NCI-H526 (cell line): ENCODE results near the gene PIK3C3.
"Not testable (repeated sequence)": the region's sequence is repeated elsewhere in the genome, so short reads cannot be mapped to it uniquely, and the experiment has no call there.

ENCODE experiments used
- DNase-seq, 2 experiments: peaks; one replicate each; lab custom pipeline; 2025; lab: John Stamatoyannopoulos, UW

Gene PIK3C3

GRCh38 chr18:41965634-41966255 lies 10.7 kb downstream of the PIK3C3 start:
- DNase-seq, result no peak

DNA sequence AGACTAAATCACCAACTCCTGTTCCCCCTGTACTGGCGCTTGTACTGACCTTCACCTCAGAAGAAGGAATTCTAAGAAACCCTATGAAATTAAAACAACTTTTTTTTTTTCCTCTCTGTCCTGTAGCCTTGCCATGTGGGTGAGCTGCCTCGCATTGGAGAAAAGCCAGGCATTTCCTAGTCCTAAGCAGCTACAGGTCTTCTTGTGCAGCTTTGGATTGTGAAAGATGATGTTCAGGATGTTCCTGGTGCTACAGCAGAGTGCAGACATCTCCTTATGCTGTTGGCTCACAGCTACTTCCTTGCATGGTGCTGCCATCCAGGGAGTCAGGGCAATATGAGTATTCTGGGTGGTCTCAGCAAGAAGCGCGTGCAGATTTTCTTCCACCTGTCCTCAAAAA lies 11.9 kb downstream of the PIK3C3 start:
- DNase-seq, result no peak

DNA sequence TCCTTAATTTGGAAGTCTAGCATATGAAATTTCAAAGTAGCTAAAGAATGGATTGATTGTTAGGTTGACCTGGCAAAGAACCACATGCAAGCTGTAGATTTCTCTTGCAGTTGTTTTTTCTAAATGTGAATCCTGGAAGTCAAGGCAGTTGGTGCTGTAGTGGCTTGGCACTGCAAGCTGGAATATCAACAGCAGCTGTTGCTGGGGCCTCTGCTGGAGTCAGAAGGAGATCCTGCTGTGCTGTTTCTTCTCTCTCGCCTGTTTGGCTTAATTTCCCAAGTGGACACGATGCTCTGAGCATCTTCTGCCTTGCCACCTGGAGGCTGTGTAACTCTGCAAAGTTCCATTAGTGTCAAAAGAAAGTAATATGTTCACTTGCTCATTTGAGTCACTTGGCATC lies 12.6 kb downstream of the PIK3C3 start:
- DNase-seq, result no peak

- no peak for DNase-seq
Measured at GRCh38 chr18:41969881-41970280, 14.8 kb downstream of the PIK3C3 start.

- no peak for DNase-seq
Measured at GRCh38 chr18:41972067-41972925, 17.3 kb downstream of the PIK3C3 start.

- no peak for DNase-seq
Measured at GRCh38 chr18:41973983-41974382, 18.9 kb downstream of the PIK3C3 start.

GRCh38 chr18:41974796-41975201 lies 19.8 kb downstream of the PIK3C3 start:
- no peak for DNase-seq

GRCh38 chr18:41975284-41975683 lies 20.2 kb downstream of the PIK3C3 start:
- no peak for DNase-seq

DNA sequence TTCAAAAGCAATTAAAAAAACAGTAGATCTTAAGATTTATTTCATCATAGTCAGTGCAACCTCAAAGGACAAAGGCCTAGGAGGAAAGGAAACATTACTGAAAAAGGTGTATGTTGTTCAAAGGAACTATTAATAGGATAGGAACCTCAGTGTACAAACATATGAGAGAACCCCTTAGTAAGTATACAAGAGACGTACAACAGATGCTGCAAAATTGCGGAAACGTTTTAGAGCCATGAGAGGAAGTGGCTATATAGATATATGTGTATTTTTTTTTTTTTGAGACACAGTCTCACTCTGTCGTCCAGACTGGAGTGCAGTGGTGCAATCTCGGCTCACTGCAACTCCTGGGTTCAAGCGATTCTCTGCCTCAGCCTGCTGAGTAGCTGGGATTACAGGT lies 22.2 kb downstream of the PIK3C3 start:
- DNase-seq, result no peak

- no peak for DNase-seq
Measured at GRCh38 chr18:41982942-41983660, 28.1 kb downstream of the PIK3C3 start.

- DNase-seq, result no peak
Measured at GRCh38 chr18:41985914-41986313, 30.9 kb downstream of the PIK3C3 start.

DNA sequence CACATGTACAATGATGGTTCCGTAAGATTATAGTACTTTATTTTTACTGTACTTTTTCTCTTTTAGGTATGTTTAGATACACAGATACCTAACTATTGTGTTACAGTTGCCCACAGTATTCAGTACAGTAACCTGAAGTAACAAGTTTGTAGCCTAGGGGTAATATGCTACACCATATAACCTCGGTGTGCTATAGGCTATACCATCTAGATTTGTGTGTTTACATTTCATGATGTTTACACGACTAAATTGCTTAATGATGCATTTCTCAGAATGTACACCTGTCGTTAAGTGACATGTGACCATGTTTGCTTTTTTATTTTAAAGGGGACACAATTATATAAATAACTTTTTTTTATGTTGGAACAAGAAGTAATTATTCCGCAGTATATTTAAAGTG lies 34.5 kb downstream of the PIK3C3 start:
- no peak for DNase-seq

GRCh38 chr18:41992066-41992465 lies 37.0 kb downstream of the PIK3C3 start:
- no peak for DNase-seq

- DNase-seq, result no peak
Measured at GRCh38 chr18:41992703-41993102, 37.7 kb downstream of the PIK3C3 start.

DNA sequence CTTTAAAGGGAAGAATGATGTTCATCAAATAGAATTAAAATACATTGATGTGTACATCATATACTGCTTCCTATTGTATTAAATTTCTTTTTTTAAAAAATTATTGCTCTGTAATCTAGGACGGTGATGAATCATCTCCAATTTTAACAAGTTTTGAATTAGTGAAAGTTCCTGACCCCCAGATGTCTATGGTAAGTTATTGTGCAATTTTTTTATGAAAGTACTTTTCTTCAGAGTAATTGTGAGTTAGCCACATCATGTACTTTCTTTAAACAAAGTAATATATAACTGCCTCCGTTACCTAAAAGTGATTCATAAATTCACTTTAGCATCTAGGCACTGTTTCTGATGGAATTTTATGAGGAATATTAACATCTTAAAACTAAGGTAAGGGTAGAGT lies 38.1 kb downstream of the PIK3C3 start:
- DNase-seq, result no peak

DNA sequence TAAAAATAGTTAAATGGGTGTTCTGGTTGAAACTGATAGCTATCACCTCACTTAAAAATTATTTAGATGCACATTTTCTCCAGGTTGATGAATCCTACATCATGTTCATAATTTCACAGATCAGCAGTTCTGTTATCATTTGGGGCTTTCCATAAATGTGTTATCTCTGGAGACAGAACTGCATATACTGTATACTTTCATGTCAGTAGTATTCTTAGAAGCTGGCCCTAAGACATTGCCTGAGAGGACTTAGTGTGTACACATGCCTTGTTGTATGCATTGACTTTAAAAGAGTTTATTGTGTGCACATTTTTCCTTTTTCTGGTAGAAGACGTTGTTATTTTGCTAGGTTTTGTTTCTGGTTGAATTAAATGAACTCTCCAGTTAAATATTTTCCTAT lies 41.0 kb downstream of the PIK3C3 start:
- no peak for DNase-seq

DNA sequence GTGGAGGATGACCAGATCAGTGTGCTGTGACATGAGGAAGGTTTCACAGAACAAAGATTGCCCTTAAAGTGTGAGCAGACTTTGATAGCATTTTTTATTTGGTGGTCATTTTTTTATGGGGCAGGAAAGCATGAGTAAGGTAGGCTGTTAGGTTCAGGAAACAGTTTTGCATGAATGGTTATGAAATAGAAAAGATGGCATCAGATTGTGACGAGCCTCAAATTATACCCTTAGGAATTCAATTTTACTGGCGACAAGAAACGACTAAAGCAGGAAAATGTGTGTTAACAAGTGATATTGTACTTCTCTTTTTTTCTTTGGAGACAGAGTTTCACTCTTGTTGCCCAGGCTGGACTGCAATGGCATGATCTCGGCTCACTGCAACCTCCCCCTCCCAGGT lies 44.7 kb downstream of the PIK3C3 start:
- DNase-seq, result no peak

DNA sequence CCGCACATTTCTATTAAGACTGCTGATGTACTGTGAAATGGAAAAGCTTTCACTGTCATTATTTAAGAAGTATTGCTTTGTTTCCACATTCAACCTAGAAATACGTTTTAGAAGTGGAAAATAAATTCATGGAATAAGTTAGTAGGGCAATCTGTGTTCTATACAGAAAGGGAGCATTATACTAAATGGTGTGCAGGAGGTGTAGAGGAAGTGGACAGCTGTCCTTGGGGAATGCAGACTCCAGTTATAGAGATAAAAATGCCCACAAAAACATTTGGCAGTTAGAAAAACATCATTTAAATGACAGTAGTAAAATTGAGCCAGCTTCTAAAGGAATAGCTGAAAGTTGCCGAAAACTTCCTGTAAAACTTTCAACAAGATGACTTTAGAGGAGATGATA lies 46.8 kb downstream of the PIK3C3 start:
- no peak for DNase-seq

- no peak for DNase-seq
Measured at GRCh38 chr18:42004653-42005052, 49.6 kb downstream of the PIK3C3 start.

DNA sequence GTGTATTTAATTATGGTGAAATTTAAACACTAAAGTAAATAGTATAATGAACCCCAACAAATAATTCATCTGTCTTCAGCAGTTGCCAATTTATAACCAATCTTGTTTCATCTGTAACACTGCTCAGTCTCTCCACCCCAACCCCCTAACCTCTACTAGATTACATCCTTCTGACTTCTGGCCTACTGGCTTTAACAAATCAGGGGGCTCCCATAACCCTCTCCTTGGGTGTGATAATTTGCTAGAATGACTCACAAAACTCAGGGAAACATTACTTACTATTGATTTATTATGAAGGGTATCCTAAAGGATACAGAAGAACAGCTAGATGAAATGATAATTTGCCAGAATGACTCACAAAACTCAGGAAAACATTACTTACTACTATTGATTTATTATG lies 50.7 kb downstream of the PIK3C3 start:
- DNase-seq, result no peak

DNA sequence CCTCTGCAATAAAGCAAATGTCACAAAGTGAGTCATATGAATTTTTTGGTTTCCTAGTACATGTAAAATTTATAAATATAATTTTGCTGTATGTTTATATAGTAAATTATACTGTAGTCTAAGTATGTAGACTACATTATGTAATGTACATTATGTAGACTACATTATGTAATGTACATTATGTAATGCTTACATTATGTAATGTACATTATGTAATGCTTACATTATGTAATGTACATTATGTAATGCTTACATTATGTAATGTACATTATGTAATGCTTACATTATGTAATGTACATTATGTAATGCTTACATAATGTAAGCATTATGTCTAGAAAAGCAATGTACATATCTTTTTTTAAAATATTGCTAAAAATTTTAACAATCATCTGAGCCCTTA lies 54.4 kb downstream of the PIK3C3 start:
- not testable (repeated sequence) for DNase-seq

GRCh38 chr18:42011053-42011452 lies 56.0 kb downstream of the PIK3C3 start:
- DNase-seq, result no peak

GRCh38 chr18:42018831-42019230 lies 63.8 kb downstream of the PIK3C3 start:
- no peak for DNase-seq
